ENCODE measurements around the gene QRFP. TPM values are rescaled to one million over a fixed set of nuclear protein-coding genes. Genes with fewer than 3 reads are reported as not detected.

QRFP gene
- total RNA-seq, 3 donors from 2014 or later: 0.24 to 0.87 TPM; not detected in 1

DNA sequence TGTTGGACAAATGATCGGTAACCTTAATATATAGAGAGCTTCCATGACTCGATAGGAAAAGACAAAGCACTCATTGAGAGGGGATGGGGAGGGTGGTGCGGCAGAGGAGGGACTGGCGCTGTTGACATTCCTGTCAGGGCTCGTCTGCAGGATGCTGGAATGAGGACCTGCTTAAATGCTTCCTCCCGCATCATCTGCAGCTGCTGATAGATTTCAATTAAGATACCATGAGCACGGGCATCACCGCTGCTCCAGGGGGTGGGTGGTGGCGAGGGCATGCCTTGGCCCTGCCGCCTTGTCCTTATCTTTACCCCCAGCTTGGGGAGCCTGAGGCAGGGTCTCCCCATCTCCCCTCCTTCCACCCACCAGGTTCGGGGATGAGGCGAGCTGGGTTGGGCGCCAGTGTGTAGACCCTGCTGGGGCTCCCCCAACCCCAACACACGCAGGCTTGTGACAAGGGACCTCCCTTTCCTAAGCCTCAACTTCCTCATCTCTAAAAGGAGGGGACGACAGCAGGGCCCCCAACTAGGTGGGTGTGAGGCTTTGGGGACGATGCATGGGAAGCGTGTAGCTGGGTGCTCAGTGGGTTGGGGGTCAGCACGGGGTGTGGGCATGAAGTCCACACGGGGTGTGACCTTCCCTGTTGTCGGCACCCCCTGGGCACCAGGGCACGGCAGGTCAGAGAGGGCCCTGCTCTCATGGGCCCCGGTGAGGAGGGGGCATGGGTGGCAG lies 11.7 kb upstream of the QRFP start:
- DNase-seq (no peak), ATAC-seq (no peak)
- intact Hi-C loops (cut with DNase I, micrococcal nuclease): no loop called here
- Histone ChIP-seq H3K4me3 (no peak overlapping the region), H3K36me3 (ENCODE audit: low read depth) (no peaks in the 10 kb centered on the region), H3K9me3 (no peaks in the 10 kb centered on the region), H3K4me1 (ENCODE audit: low read depth) (no peaks in the 10 kb centered on the region)
- no peak for TF ChIP-seq CTCF (IDR thresholded peaks at IDR 0.05)

DNA sequence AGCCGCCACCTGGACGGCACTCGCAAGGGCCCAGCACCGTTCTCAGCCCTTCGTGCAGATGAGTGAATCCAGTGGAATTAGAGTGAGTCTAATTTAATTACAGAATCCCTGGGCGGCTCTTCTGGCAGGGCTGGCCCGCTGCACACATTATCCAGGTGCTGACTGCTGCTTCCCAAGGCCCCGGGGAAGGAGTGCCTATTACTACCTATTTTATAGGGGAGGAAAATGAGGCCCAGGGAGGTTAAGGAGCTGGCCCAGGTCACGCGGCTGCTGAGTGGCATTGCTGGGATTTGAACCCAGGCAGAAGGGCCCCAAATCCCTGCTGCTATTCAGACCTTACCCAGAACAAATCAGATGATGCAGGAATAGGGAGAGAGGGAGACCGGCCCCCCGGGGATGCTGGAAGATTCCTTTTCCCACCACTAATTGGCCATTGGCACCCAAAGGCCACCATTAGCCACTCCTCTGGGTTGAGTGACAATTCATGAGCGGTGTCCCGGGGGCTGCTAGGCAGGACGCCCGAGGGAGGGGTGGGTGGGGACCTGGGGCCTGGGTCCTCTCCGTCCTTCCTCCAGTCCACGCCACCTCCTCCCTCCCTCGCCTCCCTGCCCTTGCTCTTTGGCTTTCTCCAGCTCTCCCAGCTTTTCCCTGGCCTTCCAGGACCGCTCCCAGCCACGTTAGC lies 10.3 kb upstream of the QRFP start:
- ATAC-seq (no peak), DNase-seq (no peak)
- no peaks in the 10 kb centered on the region for H3K36me3 ChIP-seq (ENCODE audit: low read depth)
- H3K9me3 ChIP-seq: no peaks in the 10 kb centered on the region
- intact Hi-C loops (cut with DNase I, micrococcal nuclease): no loop called here
- H3K4me3 ChIP-seq: no peak overlapping the region
- no peaks in the 10 kb centered on the region for H3K4me1 ChIP-seq (ENCODE audit: low read depth)
- TF ChIP-seq CTCF (IDR thresholded peaks at IDR 0.05): no peak

- H3K36me3 ChIP-seq (ENCODE audit: low read depth): no peaks in the 10 kb centered on the region
- no peak for TF ChIP-seq CTCF (IDR thresholded peaks at IDR 0.05)
- intact Hi-C loops (cut with DNase I, micrococcal nuclease): no loop called here
- DNase-seq: no peak
- no peaks in the 10 kb centered on the region for H3K4me1 ChIP-seq (ENCODE audit: low read depth)
- H3K4me3 ChIP-seq: no peak overlapping the region
- H3K9me3 ChIP-seq: no peaks in the 10 kb centered on the region
- ATAC-seq: no peak
Observed at GRCh38 chr9:130905902-130906734, 9.5 kb upstream of the QRFP start.

- Histone ChIP-seq H3K36me3 (ENCODE audit: low read depth) (no peaks in the 10 kb centered on the region), H3K4me1 (ENCODE audit: low read depth) (no peaks in the 10 kb centered on the region), H3K4me3 (no peak overlapping the region), H3K9me3 (no peaks in the 10 kb centered on the region)
- TF ChIP-seq CTCF (IDR thresholded peaks at IDR 0.05): no peak
- DNase-seq (no peak), ATAC-seq (no peak)
- intact Hi-C loops (cut with DNase I, micrococcal nuclease): no loop called here
Observed at GRCh38 chr9:130905125-130905901, 8.7 kb upstream of the QRFP start.

Measured in mucosa of descending colon (tissue), 3 donors.